ENCODE measurements around the gene RASSF6.

The RASSF6 gene

GRCh38 chr4:73589887-73590801 lies 30.1 kb downstream of the RASSF6 start:
- no peaks in the 10 kb centered on the region for H3K4me1 Mint-ChIP-seq
- no peak overlapping the region for H3K4me3 Mint-ChIP-seq
- H3K36me3 Mint-ChIP-seq (ENCODE audit: low read depth), result no peaks in the 10 kb centered on the region
- H3K9me3 Mint-ChIP-seq, result no peaks in the 10 kb centered on the region
- H3K27me3 Mint-ChIP-seq (ENCODE audit: low read depth, poor library complexity), result no peaks in the 10 kb centered on the region
- TF ChIP-seq CTCF (IDR thresholded peaks at IDR 0.05), result no peak
- DNase-seq, result no peak
- no peak overlapping the region for H3K27ac Mint-ChIP-seq

- TF ChIP-seq CTCF (IDR thresholded peaks at IDR 0.05), result no peak
- no peaks in the 10 kb centered on the region for H3K27me3 Mint-ChIP-seq (ENCODE audit: low read depth, poor library complexity)
- no peaks in the 10 kb centered on the region for H3K36me3 Mint-ChIP-seq (ENCODE audit: low read depth)
- H3K9me3 Mint-ChIP-seq, result no peaks in the 10 kb centered on the region
- DNase-seq, result no peak
- H3K27ac Mint-ChIP-seq, result no peak overlapping the region
- no peak overlapping the region for H3K4me3 Mint-ChIP-seq
- no peaks in the 10 kb centered on the region for H3K4me1 Mint-ChIP-seq
Measured at GRCh38 chr4:73589261-73589847, 30.9 kb downstream of the RASSF6 start.

- Mint-ChIP-seq H3K27ac (no peak overlapping the region), H3K4me3 (no peak overlapping the region), H3K9me3 (no peaks in the 10 kb centered on the region), H3K27me3 (ENCODE audit: low read depth, poor library complexity) (no peaks in the 10 kb centered on the region), H3K4me1 (no peaks in the 10 kb centered on the region), H3K36me3 (ENCODE audit: low read depth) (no peaks in the 10 kb centered on the region)
- DNase-seq, result no peak
- TF ChIP-seq CTCF (IDR thresholded peaks at IDR 0.05), result no peak
Measured at GRCh38 chr4:73588613-73589012, 31.6 kb downstream of the RASSF6 start.

GRCh38 chr4:73586666-73587065 lies 33.6 kb downstream of the RASSF6 start:
- no peak overlapping the region for H3K27ac Mint-ChIP-seq
- H3K9me3 Mint-ChIP-seq, result no peaks in the 10 kb centered on the region
- H3K4me1 Mint-ChIP-seq, result no peaks in the 10 kb centered on the region
- H3K36me3 Mint-ChIP-seq (ENCODE audit: low read depth), result no peaks in the 10 kb centered on the region
- no peaks in the 10 kb centered on the region for H3K27me3 Mint-ChIP-seq (ENCODE audit: low read depth, poor library complexity)
- H3K4me3 Mint-ChIP-seq, result no peak overlapping the region
- DNase-seq, result no peak
- no peak for TF ChIP-seq CTCF (IDR thresholded peaks at IDR 0.05)

- H3K4me3 Mint-ChIP-seq, result no peak overlapping the region
- no peaks in the 10 kb centered on the region for H3K9me3 Mint-ChIP-seq
- H3K27me3 Mint-ChIP-seq (ENCODE audit: low read depth, poor library complexity), result no peaks in the 10 kb centered on the region
- H3K36me3 Mint-ChIP-seq (ENCODE audit: low read depth), result no peaks in the 10 kb centered on the region
- DNase-seq, result no peak
- no peak for TF ChIP-seq CTCF (IDR thresholded peaks at IDR 0.05)
- H3K27ac Mint-ChIP-seq, result no peak overlapping the region
- H3K4me1 Mint-ChIP-seq, result no peaks in the 10 kb centered on the region
Measured at GRCh38 chr4:73586040-73586439, 34.2 kb downstream of the RASSF6 start.

All from nephron progenitor cell (in vitro differentiated cells).